Measurements from ENCODE around the gene PNMT. TPM values are rescaled to one million over a fixed set of nuclear protein-coding genes. Genes with fewer than 3 reads are reported as not detected.

The PNMT gene
- total RNA-seq, 1 donor from 2014 or later = 1.3 TPM

DNA sequence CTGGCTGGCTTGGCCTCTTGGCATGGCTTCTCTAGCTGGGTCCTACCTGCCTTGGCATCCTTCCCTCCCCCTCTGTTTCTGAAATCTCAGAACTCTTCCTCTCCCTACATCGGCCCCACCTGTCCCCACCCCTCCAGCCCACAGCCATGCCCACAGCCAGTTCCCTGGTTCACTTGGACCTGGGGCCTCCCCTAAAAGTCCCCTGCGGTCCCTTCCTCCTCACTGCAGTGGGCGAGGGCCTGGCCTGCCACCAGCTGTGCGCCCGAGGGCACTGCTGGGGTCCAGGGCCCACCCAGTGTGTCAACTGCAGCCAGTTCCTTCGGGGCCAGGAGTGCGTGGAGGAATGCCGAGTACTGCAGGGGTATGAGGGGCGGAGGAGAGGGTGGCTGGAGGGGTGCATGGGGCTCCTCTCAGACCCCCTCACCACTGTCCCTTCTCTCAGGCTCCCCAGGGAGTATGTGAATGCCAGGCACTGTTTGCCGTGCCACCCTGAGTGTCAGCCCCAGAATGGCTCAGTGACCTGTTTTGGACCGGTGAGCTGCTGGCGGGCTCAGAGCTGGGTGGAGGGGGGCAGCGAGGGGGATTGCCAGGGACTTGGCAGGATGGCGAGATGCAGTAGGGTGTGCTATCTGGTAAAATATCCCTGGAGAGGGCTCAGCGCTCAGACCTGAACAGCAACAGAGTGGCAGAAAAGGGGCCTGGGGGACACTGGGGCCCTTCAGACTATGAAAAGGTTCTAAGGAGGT lies 48.0 kb downstream of the PNMT start:
- ATAC-seq (peak; percentile 11), DNase-seq (ENCODE audit: low spot score) (no peak)
- intact Hi-C loops (cut with DNase I) = no loop called here

DNA sequence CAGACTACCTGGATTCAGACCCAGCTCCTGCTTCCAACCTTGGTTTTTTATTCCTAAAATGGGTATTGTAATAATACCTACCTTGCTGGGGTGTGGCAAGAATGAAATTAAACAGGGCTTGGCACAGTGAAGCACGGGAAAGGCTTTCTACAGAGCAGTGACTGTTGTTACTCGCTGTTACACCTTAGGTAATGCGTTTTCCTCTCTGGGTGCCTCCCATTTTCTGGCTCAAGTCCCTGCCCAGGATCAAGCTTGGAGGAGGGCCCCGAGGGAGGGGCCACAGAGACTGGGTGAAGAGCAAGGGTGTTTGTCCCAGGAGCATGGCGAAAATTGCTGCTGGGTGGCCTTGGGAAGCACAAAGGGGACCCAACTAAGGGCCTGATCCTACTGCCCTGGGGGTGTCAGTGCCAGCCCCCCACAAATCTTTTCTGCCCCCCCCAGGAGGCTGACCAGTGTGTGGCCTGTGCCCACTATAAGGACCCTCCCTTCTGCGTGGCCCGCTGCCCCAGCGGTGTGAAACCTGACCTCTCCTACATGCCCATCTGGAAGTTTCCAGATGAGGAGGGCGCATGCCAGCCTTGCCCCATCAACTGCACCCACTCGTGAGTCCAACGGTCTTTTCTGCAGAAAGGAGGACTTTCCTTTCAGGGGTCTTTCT lies 48.8 kb downstream of the PNMT start:
- intact Hi-C loops (cut with DNase I) = no loop called here
- ATAC-seq (no peak), DNase-seq (ENCODE audit: low spot score) (peak; percentile 51)

DNA sequence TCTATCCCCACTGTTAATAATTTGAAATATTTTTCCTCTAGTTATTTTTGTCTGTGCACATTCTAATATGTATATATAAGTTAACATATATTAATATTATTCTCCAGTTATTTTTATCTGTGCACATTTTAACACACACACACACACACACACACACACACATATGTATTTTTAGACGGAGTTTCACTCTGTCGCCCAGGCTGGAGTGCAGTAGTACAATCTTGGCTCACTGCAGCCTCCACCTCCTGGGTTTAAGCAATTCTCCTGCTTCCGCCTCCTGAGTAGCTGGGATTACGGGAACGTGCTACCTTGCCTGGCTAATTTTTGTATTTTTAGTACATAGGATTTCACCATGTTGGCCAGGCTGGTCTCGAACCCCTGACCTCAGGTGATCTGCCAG lies 49.4 kb downstream of the PNMT start:
- intact Hi-C loops (cut with DNase I) = no loop called here
- no peak for ATAC-seq

DNA sequence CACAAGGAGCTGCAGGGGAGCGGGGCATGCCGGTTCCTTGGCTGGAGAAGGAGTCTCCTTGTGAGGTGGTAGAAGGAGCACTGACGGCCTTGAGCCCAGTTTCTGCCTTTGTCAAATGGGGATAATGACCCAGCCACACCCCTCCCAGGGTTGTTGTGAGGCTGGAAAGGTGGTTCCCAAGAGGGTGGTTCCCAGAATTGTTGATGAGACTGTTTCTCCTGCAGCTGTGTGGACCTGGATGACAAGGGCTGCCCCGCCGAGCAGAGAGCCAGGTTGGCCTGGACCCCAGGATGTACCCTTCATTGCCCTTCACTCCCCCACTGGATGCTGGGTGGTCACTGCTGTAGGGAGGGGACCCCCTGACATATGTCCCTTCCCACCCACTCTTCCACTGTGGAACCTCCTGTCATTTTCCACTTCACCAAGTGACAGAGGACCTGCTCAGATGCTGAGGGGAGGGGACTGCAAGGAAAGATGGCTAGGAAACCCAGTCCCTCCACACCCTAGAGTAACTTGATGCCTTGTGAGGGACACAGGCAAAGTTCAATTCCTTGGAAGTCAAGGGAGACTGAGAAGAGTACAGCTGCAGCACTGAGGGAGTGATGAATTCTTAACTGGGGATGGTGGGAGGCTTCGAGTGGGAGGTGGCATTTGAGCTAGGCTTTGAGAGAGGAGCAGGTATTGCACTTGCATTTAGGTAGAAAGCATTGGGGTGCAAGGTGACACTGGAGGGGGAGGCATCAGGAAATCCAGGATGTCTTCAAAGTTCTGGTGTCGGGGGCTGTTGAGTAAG lies 51.5 kb downstream of the PNMT start:
- ATAC-seq (no peak), DNase-seq (ENCODE audit: low spot score) (no peak)
- intact Hi-C loops (cut with DNase I) = no loop called here

More for the DNA sequence above, 49.4 kb downstream of the PNMT start:
- DNase-seq (ENCODE audit: low spot score) = no peak

Other genes with a start within 250 kb of the PNMT start
- gene MED1, start 217.2 kb upstream of the PNMT start, total RNA-seq = 36.4 TPM
- 65.2 TPM for gene CDK12, start 207.0 kb upstream of the PNMT start, total RNA-seq
- not detected for gene NEUROD2, start 60.5 kb upstream of the PNMT start, total RNA-seq
- gene PPP1R1B, start 41.5 kb upstream of the PNMT start, total RNA-seq = 3.3 TPM
- 81.8 TPM for gene STARD3, start 31.3 kb upstream of the PNMT start, total RNA-seq
- gene TCAP, start 3.1 kb upstream of the PNMT start, total RNA-seq = 2.0 TPM
- gene PGAP3, start 19.6 kb downstream of the PNMT start, total RNA-seq = 16.0 TPM
- gene ERBB2, start 31.6 kb downstream of the PNMT start, total RNA-seq = 131 TPM
- gene MIEN1, start 62.1 kb downstream of the PNMT start, total RNA-seq = 18.5 TPM
- gene GRB7, start 69.5 kb downstream of the PNMT start, total RNA-seq = 1.6 TPM
- gene IKZF3, start 195.9 kb downstream of the PNMT start, total RNA-seq = 2.6 TPM
- gene ZPBP2, start 199.7 kb downstream of the PNMT start, total RNA-seq = not detected

Measured in sciatic nerve (tissue), 2 donors.